Endodermal cell (in vitro differentiated cells): Measurements from ENCODE around the gene C12orf76. TPM values are rescaled to one million over a fixed set of nuclear protein-coding genes. Genes with fewer than 3 reads are reported as not detected.
"Not testable (repeated sequence)": the region's sequence is repeated elsewhere in the genome, so short reads cannot be mapped to it uniquely, and the experiment has no call there.

Source experiments
- DNase-seq: peaks from one replicate; pipeline ENCODE4 v3.0.0-alpha.2; 2017
- H3K27ac ChIP-seq: 2 replicates; pipeline ENCODE4 v1.5.1; 2013; ENCODE audit warnings: mild to moderate bottlenecking, low read depth, low read length, moderate library complexity
- H3K27me3 ChIP-seq: 2 replicates; pipeline ENCODE4 v1.6.1; 2013; ENCODE audit warnings: mild to moderate bottlenecking, low read length, moderate library complexity; ENCODE audit not compliant: insufficient read depth, control insufficient read depth, poor library complexity, severe bottlenecking
- H3K36me3 ChIP-seq: 2 replicates; pipeline ENCODE4 v1.7.0; 2013; ENCODE audit warnings: mild to moderate bottlenecking, low read length, moderate library complexity; ENCODE audit not compliant: control insufficient read depth, insufficient read depth
- H3K4me1 ChIP-seq: one replicate; pipeline ENCODE4 v1.7.0; 2013; ENCODE audit warnings: low read length; ENCODE audit not compliant: control insufficient read depth, insufficient read depth
- H3K4me3 ChIP-seq: 2 replicates; pipeline ENCODE4 v1.5.1; 2013; ENCODE audit warnings: mild to moderate bottlenecking, low read length, moderate library complexity
- H3K9ac ChIP-seq: 2 replicates; pipeline ENCODE4 v1.6.1; 2013; ENCODE audit warnings: mild to moderate bottlenecking, low read length, moderate library complexity; ENCODE audit not compliant: poor library complexity, severe bottlenecking; ENCODE audit errors: extremely low read depth
- H3K9me3 ChIP-seq: 2 replicates; pipeline ENCODE4 v1.6.1; 2013; ENCODE audit warnings: mild to moderate bottlenecking, low read length, moderate library complexity; ENCODE audit not compliant: control insufficient read depth
- H3K27ac Mint-ChIP-seq: 2 replicates; pipeline ENCODE4 v1.8.0; 2020; ENCODE audit warnings: mixed read lengths
- H3K27me3 Mint-ChIP-seq: 2 replicates; pipeline ENCODE4 v1.8.0; 2021; ENCODE audit warnings: mild to moderate bottlenecking, mixed read lengths; ENCODE audit not compliant: insufficient read depth
- H3K36me3 Mint-ChIP-seq: 2 replicates; pipeline ENCODE4 v1.8.0; 2020; ENCODE audit warnings: low read depth, mixed read lengths
- H3K4me1 Mint-ChIP-seq: 2 replicates; pipeline ENCODE4 v1.8.0; 2020; ENCODE audit warnings: mixed read lengths
- H3K4me3 Mint-ChIP-seq: 2 replicates; pipeline ENCODE4 v1.8.0; 2020; ENCODE audit warnings: mild to moderate bottlenecking, moderate library complexity, mixed read lengths
- H3K9me3 Mint-ChIP-seq: 2 replicates; pipeline ENCODE4 v1.8.0; 2020; ENCODE audit warnings: mild to moderate bottlenecking, mixed read lengths
- WGBS, 2 experiments: methylation state at CpG; one replicate each; pipeline versions ENCODE4 v1.1.5 to v1.1.7; 2013; ENCODE audit warnings: missing lambda C conversion rate in 2 of 2, mixed read lengths in 1 of 2; ENCODE audit not compliant: insufficient coverage in 1 of 2, insufficient read length in 1 of 2; 5-methylcytosine and 5-hydroxymethylcytosine counted together
- total RNA-seq, 2 donors: library from RNA; stranded (reverse); fragmentation: NEBNext Ultra II Directional in 1 of 2; extraction: Animal tissue kit (Norgen Biotek cat#: 25700) in 1 of 2; gene quantifications; 2 replicates in 1 of 2; 3 replicates in 1 of 2; pipeline ENCODE4 v1.2.1, GENCODE V29; 2021
- TF ChIP-seq, protein P1 (sequence below): fragments of 200-600 bp; sonication (generic); conservative IDR thresholded peaks from 2 replicates; pipeline ENCODE4 v1.5.0; 2021; ENCODE audit warnings: antibody characterized with exemption, mild to moderate bottlenecking

C12orf76 gene
- total RNA-seq, 2 donors from 2014 or later, result 19.6 to 23.5 TPM

DNA sequence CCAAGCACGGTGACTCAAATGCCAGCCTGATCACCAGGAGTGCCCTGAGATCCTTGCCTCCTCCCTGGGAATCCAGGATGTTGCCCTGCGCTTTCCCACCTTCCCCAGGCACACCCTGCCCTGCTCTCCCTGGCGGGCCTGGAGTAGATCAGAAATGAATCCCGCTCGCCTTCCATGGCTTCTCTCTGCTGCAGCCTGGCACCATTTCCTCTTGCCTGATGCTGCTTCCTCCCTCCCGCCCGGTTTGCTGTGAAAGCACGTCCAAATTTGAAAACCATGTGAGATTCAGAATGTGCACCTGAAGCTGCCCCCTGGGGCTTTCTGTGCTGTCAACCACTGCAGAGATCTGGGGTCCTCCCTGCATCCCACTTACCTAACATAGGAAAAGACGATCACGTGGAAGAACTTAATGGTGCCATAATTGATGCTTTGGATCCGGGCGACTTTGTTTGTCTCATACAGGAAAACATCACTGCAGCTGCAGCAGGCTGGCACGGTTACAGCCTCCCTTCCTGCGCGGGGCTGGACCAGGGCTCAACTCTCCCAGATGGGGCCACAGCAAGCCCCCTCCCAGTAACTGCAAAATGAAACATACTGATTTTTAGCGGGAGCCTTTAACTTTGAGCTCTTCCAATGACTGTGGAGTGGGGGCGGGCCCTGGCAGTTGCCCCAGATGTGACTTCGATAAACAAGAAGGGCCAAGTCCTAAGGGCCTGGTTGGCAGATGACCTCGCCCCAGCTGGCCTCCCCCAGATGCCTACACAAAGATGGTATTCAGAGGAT, 24.9 kb upstream of the C12orf76 start:
- Histone ChIP-seq H3K9me3 (no peaks in the 10 kb centered on the region), H3K4me3 (no peak overlapping the region), H3K36me3 (no peaks in the 10 kb centered on the region), H3K27ac (no peak overlapping the region), H3K9ac (no peak overlapping the region), H3K27me3 (no peaks in the 10 kb centered on the region), H3K4me1 (no peaks in the 10 kb centered on the region)
- peaks cover 8% of the 10 kb centered on the region for H3K27me3 Mint-ChIP-seq
- DNase-seq, result no peak
- no peak overlapping the region for H3K27ac Mint-ChIP-seq
- no peaks in the 10 kb centered on the region for H3K9me3 Mint-ChIP-seq
- no peaks in the 10 kb centered on the region for H3K4me1 Mint-ChIP-seq
- TF ChIP-seq, protein P1, sequence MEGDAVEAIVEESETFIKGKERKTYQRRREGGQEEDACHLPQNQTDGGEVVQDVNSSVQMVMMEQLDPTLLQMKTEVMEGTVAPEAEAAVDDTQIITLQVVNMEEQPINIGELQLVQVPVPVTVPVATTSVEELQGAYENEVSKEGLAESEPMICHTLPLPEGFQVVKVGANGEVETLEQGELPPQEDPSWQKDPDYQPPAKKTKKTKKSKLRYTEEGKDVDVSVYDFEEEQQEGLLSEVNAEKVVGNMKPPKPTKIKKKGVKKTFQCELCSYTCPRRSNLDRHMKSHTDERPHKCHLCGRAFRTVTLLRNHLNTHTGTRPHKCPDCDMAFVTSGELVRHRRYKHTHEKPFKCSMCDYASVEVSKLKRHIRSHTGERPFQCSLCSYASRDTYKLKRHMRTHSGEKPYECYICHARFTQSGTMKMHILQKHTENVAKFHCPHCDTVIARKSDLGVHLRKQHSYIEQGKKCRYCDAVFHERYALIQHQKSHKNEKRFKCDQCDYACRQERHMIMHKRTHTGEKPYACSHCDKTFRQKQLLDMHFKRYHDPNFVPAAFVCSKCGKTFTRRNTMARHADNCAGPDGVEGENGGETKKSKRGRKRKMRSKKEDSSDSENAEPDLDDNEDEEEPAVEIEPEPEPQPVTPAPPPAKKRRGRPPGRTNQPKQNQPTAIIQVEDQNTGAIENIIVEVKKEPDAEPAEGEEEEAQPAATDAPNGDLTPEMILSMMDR, result no peak
- WGBS, 2 experiments, result 89 to 90% methylated on average over 13 to 18 of the region's 19 CpGs
- no peak overlapping the region for H3K4me3 Mint-ChIP-seq
- no peaks in the 10 kb centered on the region for H3K36me3 Mint-ChIP-seq

DNA sequence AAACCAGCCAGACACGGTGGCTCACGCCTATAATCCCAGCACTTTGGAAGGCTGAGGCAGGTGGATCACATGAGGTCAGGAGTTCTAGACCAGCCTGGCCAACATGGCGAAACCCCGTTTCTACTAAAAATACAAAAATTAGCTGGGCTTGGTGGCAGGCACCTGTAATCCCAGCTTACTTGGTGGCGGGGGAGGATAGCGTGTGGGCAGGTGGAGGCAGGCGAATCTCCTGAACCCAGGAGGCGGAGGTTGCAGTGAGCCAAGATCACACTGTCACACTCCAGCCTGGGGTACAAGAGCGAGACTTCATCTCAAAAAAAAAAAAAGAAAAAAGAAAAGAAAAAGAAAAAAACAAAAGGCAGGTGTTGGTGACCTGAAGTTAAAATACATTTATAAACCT, 24.3 kb upstream of the C12orf76 start:
- H3K36me3 Mint-ChIP-seq, H3K4me1 Mint-ChIP-seq, H3K9me3 ChIP-seq, H3K9me3 Mint-ChIP-seq, H3K27me3 Mint-ChIP-seq, H3K4me3 Mint-ChIP-seq, H3K4me1 ChIP-seq, H3K4me3 ChIP-seq, H3K9ac ChIP-seq, H3K27ac ChIP-seq, H3K36me3 ChIP-seq, DNase-seq, H3K27me3 ChIP-seq, H3K27ac Mint-ChIP-seq: not testable (repeated sequence)
- WGBS, 2 experiments, result 86 to 98% methylated on average over 6 to 9 of the region's 9 CpGs

- Histone ChIP-seq H3K9ac (no peak overlapping the region), H3K36me3 (no peaks in the 10 kb centered on the region), H3K9me3 (no peaks in the 10 kb centered on the region), H3K27ac (no peak overlapping the region), H3K4me3 (no peak overlapping the region), H3K4me1 (no peaks in the 10 kb centered on the region), H3K27me3 (no peaks in the 10 kb centered on the region)
- TF ChIP-seq, protein P1, result no peak
- peaks cover 8% of the 10 kb centered on the region for H3K27me3 Mint-ChIP-seq
- 88 to 89% methylated on average over 1 to 3 of the region's 3 CpGs for WGBS, 2 experiments
- no peaks in the 10 kb centered on the region for H3K9me3 Mint-ChIP-seq
- no peak for DNase-seq
- no peak overlapping the region for H3K27ac Mint-ChIP-seq
- H3K4me3 Mint-ChIP-seq, result no peak overlapping the region
- H3K36me3 Mint-ChIP-seq, result no peaks in the 10 kb centered on the region
- H3K4me1 Mint-ChIP-seq, result no peaks in the 10 kb centered on the region
Observed at GRCh38 chr12:110071967-110072366, 23.6 kb upstream of the C12orf76 start.

DNA sequence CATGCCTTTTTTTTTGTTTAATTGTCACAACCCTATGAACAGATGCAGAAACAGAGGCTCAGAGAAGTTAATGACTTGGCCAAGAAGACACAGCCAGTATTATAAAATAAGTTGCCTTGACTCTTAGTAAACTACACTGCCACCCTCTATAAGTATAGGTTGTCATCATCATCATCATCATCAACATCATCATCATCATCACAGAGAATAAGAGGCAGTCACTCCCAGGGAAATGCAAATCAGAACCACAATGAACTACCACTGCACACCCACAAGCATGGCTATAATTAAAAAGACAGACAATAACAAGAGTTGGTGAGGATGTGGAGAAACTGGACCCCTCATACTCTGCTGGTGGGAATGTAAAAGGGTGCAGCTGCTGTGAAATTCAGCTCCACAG, 23.2 kb upstream of the C12orf76 start:
- no peak overlapping the region for H3K27ac Mint-ChIP-seq
- Histone ChIP-seq H3K4me3 (no peak overlapping the region), H3K36me3 (no peaks in the 10 kb centered on the region), H3K4me1 (no peaks in the 10 kb centered on the region), H3K27ac (no peak overlapping the region), H3K9me3 (no peaks in the 10 kb centered on the region), H3K9ac (no peak overlapping the region), H3K27me3 (no peaks in the 10 kb centered on the region)
- no peak overlapping the region for H3K4me3 Mint-ChIP-seq
- TF ChIP-seq, protein P1, result no peak
- H3K27me3 Mint-ChIP-seq, result peaks cover 8% of the 10 kb centered on the region
- no peak for DNase-seq
- no peaks in the 10 kb centered on the region for H3K9me3 Mint-ChIP-seq
- H3K4me1 Mint-ChIP-seq, result no peaks in the 10 kb centered on the region
- no peaks in the 10 kb centered on the region for H3K36me3 Mint-ChIP-seq
